GM13977 (cell line): ENCODE measurements around the gene ASAP3.
A peak's percentile ranks its signal among the peaks of the same experiment; 100 is the strongest.

Experiments
- DNase-seq: peaks from one replicate; pipeline ENCODE4 v3.0.0; 2012; ENCODE audit warnings: low spot score
- in situ Hi-C: fragments of 300-500 bp; cut with MboI; formaldehyde crosslinking; loops from one replicate; pipeline ENCODE4 v1.12.0; 2022; ENCODE audit warnings: low sequenced_read_pairs, low pct_unique_long_range_greater_than_20kb, mixed read lengths, inconsistent platforms; ENCODE audit not compliant: unreplicated experiment
- TF ChIP-seq, protein P1 (sequence below): IDR thresholded peaks from 2 replicates; pipeline ENCODE4 v1.5.1; 2012; ENCODE audit warnings: mild to moderate bottlenecking, control low read depth; ENCODE audit not compliant: insufficient read depth; ENCODE audit errors: extremely low read depth, missing control alignments

Gene ASAP3

DNA sequence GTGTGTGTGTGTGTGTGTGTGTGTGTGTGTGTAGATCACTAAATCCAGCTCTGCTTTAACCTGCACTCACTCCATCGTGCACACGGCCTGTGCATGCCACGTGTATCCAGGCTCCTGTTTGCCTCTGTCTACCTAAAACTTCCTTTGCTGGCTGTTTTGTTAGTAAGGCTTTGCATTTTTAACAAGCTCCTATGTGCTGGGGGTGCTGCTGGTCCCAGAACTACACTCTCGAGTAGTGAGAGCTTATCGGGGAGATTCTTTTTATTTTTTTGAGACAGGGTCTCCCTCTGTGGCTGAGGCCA lies 58.8 kb downstream of the ASAP3 start:
- in situ Hi-C loops = no loop called here
- DNase-seq = no peak
- TF ChIP-seq, protein P1, sequence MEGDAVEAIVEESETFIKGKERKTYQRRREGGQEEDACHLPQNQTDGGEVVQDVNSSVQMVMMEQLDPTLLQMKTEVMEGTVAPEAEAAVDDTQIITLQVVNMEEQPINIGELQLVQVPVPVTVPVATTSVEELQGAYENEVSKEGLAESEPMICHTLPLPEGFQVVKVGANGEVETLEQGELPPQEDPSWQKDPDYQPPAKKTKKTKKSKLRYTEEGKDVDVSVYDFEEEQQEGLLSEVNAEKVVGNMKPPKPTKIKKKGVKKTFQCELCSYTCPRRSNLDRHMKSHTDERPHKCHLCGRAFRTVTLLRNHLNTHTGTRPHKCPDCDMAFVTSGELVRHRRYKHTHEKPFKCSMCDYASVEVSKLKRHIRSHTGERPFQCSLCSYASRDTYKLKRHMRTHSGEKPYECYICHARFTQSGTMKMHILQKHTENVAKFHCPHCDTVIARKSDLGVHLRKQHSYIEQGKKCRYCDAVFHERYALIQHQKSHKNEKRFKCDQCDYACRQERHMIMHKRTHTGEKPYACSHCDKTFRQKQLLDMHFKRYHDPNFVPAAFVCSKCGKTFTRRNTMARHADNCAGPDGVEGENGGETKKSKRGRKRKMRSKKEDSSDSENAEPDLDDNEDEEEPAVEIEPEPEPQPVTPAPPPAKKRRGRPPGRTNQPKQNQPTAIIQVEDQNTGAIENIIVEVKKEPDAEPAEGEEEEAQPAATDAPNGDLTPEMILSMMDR = no peak

DNA sequence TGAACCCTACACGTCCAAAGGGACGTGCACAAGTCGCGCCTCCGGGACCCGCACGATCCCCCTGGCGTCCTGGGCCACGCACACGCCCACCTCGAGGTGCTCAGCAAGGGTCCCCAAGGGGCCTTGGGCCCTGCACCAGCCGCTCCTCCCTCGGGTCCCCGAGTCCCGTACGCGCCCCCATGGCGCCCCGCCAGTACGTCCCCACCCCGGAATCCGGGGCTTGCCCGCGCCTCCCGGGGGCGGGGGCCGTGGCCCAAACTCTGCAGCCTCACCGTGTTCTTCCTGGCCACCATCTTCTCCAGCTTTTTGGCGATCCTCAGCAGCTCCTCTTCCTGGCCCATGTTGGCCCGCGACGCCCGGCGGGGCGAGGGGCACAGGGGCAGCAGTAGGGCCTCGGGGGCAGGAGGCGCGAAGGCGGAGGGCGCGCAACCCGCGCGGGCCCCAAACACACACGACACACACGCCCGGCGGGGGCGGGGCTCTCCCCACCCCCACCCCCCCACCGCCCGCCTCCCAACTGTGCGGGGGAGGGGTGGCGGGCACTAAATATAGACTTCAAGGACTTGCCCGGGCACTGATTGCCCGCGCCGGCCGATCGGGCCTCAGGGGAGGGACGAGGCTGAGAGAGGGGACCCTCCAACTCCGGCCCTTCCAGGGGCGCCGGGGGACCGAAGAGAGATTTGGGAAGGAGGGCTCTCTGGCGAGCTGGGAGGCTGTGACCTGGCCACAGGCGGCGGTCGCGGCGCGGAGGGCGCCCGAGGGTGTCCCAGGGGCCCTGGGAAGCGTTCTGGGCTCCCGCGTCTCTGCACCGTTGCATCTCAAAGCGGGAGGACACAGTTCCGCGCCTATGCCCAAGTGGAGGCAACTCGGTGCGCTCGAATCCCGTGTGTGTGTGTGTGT lies 59.4 kb downstream of the ASAP3 start, which contains the start of gene TCEA3:
TSS of gene TCEA3 (minus strand) at position 456 of the 900 bp plus-strand sequence. CDS start at position 341, 115 bp downstream.
- TF ChIP-seq, protein P1 = no peak
- in situ Hi-C loops = no loop called here
- DNase-seq = peak; percentile 60

DNA sequence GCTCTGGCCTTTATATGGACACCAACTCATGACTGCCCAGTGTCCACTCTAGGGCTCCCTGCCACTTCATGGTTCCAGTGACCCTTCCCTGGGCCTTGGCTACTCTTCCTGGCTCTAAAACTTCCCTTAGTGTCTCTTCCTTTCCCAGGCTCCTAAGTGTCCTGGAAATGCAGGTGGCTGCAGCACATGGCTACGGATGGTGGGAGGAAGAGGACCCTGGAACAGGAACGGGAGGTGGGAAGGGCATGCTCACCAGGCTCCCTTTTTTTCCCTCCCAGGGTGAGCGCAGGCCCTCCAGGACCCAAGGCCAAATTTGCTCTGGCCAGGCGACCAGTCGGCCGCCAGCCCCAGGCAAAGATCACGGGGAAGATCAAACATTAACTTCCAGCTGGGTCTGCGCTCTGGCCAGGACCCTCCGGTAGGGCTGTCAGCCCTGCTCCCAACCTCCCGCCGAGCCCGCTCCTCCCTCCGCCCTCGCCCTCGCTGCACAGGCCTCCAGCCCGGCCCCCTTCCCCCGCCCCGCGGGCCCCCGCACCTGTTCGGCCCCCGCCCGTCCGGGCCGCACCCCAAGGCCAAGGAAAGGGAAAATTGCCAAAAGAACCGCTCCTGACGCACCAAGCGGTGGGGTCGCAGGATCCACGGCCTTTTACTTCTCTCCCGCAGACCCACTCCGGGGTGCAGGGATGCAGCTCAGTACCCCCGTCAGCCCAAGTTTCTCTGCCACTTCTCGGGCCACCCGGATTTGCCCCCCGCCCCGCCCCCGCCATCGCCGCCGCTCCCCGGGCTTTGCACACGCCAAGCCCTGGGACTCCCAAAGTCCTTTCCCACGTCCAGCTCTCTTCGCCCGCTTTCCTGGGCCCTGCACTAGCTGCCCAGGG lies 60.3 kb downstream of the ASAP3 start:
- no peak for DNase-seq
- in situ Hi-C loops = no loop called here
- TF ChIP-seq, protein P1 = no peak

DNA sequence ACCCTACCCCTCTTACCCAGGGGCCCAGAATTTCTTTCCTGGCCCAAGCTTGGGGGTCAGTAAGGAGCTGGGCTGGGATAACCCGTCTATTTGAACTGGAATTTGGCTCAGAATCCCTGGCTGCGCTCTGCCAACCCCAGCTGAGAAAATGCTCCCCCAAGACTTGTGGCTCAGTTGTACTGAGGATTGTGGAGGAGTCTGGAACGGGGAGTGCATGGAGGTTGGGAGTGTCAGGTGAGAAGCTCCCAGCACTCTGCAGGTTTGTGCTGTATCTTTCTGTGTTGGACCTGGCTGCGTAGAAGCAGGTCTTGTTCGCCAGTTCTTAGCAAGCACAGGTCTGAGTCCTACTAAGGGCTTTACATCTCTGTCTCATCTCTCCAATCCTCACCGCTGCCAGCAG lies 61.0 kb downstream of the ASAP3 start:
- TF ChIP-seq, protein P1 = no peak
- DNase-seq = no peak
- in situ Hi-C loops = no loop called here

DNA sequence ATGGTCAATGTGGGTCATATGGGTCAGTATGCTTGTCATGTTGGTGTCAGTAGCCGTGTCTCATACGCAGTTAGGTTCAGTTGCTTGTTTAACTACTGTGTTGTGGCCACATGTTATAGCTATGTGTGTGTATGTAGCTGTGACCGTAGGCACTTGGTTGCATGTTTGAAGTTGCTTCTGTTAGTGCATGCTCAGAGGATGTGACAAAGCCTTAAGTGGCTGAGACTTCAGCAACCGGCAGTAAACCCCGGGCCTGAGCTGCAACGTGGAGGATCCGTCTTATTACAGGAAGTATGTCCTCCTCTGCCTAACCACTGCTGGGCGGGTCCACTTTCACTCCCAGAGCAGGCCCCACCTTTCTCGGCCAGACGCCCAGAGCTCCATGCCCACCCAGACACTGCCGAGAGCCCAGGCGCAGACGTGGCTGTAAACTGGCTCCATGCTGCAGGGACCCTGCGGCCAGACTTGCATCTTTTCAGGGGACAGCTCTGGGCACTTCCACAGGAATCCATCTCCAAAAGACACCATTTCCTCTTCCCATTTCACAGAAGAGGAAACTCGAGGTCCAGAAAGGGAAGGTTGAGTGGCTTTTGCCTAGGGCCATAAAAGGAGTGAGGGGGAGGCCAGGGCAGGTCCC lies 61.6 kb downstream of the ASAP3 start:
- TF ChIP-seq, protein P1 = no peak
- in situ Hi-C loops = no loop called here
- no peak for DNase-seq

DNA sequence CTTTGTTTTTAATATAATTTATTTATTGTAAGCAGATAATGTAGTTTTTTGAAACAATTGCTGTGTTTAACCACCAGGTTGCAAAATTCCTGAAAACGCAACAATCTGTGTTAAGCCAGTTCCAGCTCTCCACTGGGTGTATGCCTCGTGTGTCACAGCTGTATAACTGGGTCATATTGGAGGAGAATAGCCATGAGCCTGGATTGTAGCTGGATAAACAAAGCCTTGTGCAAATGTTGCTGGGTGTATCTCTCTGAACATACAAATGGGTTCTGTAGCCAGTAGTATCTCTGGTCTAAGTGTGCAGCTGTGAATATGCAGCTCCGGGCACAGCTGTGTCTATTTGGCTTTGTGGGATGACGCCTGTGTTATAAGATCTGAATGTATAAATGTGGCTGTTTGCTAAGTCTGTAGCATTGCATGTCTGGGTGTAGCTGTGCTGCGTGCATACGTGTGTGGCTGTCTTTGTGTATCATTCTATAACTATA lies 62.2 kb downstream of the ASAP3 start:
- TF ChIP-seq, protein P1 = no peak
- in situ Hi-C loops = no loop called here
- DNase-seq = no peak
